Trophoblast cell (in vitro differentiated cells and primary cell): Measurements from ENCODE around the gene APOA4.
A peak's percentile ranks its signal among the peaks of the same experiment; 100 is the strongest.

Experiments
- DNase-seq, 2 donors: peaks; one replicate each; pipeline ENCODE4 v3.0.0-alpha.2; 2016
- H2AFZ ChIP-seq: 2 replicates; pipeline ENCODE4 v1.6.1; 2013; ENCODE audit warnings: low read length, moderate library complexity, mild to moderate bottlenecking; ENCODE audit not compliant: insufficient read depth, poor library complexity
- H2AK5ac ChIP-seq: 2 replicates; pipeline ENCODE4 v1.6.1; 2013; ENCODE audit warnings: mild to moderate bottlenecking, low read length
- H2BK120ac ChIP-seq: 2 replicates; pipeline ENCODE4 v1.6.1; 2013; ENCODE audit warnings: low read length, mild to moderate bottlenecking, moderate library complexity; ENCODE audit not compliant: insufficient read depth, poor library complexity
- H2BK12ac ChIP-seq: 2 replicates; pipeline ENCODE4 v1.6.1; 2013; ENCODE audit warnings: mild to moderate bottlenecking, low read length, moderate library complexity
- H2BK5ac ChIP-seq: 2 replicates; pipeline ENCODE4 v1.6.1; 2013; ENCODE audit warnings: low read length, low read depth, moderate library complexity, mild to moderate bottlenecking; ENCODE audit not compliant: poor library complexity
- H3K14ac ChIP-seq: 2 replicates; pipeline ENCODE4 v1.6.1; 2013; ENCODE audit warnings: mild to moderate bottlenecking, low read length
- H3K18ac ChIP-seq: 2 replicates; pipeline ENCODE4 v1.6.1; 2013; ENCODE audit warnings: mild to moderate bottlenecking, low read length
- H3K23ac ChIP-seq: 2 replicates; pipeline ENCODE4 v1.6.1; 2013; ENCODE audit warnings: low read length
- H3K27ac ChIP-seq: 2 replicates; pipeline ENCODE4 v1.5.1; 2013; ENCODE audit warnings: low read depth, mild to moderate bottlenecking, inconsistent platforms, low read length, moderate library complexity
- H3K27me3 ChIP-seq: 2 replicates; pipeline ENCODE4 v1.6.1; 2013; ENCODE audit warnings: inconsistent platforms, mild to moderate bottlenecking, low read length, moderate library complexity; ENCODE audit not compliant: insufficient read depth
- H3K36me3 ChIP-seq, 2 experiments: 1 replicate in 1 of 2; 2 replicates in 1 of 2; pipeline ENCODE4 v1.6.1; 2013; ENCODE audit warnings: low read length in 2 of 2, mild to moderate bottlenecking in 2 of 2, moderate library complexity in 1 of 2; ENCODE audit not compliant: insufficient read depth in 2 of 2, control insufficient read depth in 1 of 2
- H3K4ac ChIP-seq: 2 replicates; pipeline ENCODE4 v1.6.1; 2013; ENCODE audit warnings: low read depth, mild to moderate bottlenecking, low read length, moderate library complexity
- H3K4me1 ChIP-seq, 2 experiments: 1 replicate in 1 of 2; 2 replicates in 1 of 2; pipeline ENCODE4 v1.6.1; 2013; ENCODE audit warnings: low read length in 2 of 2, mild to moderate bottlenecking in 2 of 2, moderate library complexity in 1 of 2; ENCODE audit not compliant: insufficient read depth in 2 of 2, control insufficient read depth in 1 of 2
- H3K4me2 ChIP-seq: 2 replicates; pipeline ENCODE4 v1.6.1; 2013; ENCODE audit warnings: inconsistent platforms, mild to moderate bottlenecking, low read length, moderate library complexity
- H3K4me3 ChIP-seq: 2 replicates; pipeline ENCODE4 v1.5.1; 2013; ENCODE audit warnings: mild to moderate bottlenecking, low read depth, low read length, inconsistent platforms
- H3K79me1 ChIP-seq: one replicate; pipeline ENCODE4 v1.6.1; 2013; ENCODE audit warnings: low read length
- H3K79me2 ChIP-seq: 2 replicates; pipeline ENCODE4 v1.6.1; 2013; ENCODE audit warnings: low read length, mild to moderate bottlenecking; ENCODE audit not compliant: control insufficient read depth, insufficient read depth, poor library complexity
- H3K9ac ChIP-seq: 2 replicates; pipeline ENCODE4 v1.6.1; 2013; ENCODE audit warnings: mild to moderate bottlenecking, low read length
- H3K9me3 ChIP-seq: 2 replicates; pipeline ENCODE4 v1.6.1; 2013; ENCODE audit warnings: low read depth, mild to moderate bottlenecking, control low read depth, inconsistent platforms, low read length; ENCODE audit not compliant: insufficient read depth
- H4K12ac ChIP-seq: 2 replicates; pipeline ENCODE4 v1.6.1; 2013; ENCODE audit warnings: low read depth, mild to moderate bottlenecking, low read length, moderate library complexity
- H4K8ac ChIP-seq: 2 replicates; pipeline ENCODE4 v1.6.1; 2013; ENCODE audit warnings: low read depth, mild to moderate bottlenecking, low read length, moderate library complexity
- H4K91ac ChIP-seq: one replicate; pipeline ENCODE4 v1.6.1; 2013; ENCODE audit warnings: low read depth, mild to moderate bottlenecking, low read length, moderate library complexity
- WGBS: extraction: QIAGEN DNeasy Blood & Tissue Kit; methylation state at CpG from one replicate; pipeline ENCODE4 v1.1.7; 2013; ENCODE audit warnings: missing lambda C conversion rate; ENCODE audit not compliant: insufficient read length, insufficient coverage; ENCODE audit errors: extremely low coverage; 5-methylcytosine and 5-hydroxymethylcytosine counted together

Gene APOA4

GRCh38 chr11:116775975-116776374, 47.1 kb downstream of the APOA4 start:
- Histone ChIP-seq H3K9ac (no peak overlapping the region), H3K4me2 (no peak overlapping the region), H3K79me2 (peaks cover 5% of the 10 kb centered on the region), H3K18ac (no peak overlapping the region), H4K91ac (no peak overlapping the region), H3K23ac (no peak overlapping the region), H2BK120ac (no peak overlapping the region), H3K79me1 (peaks cover 5% of the 10 kb centered on the region), H3K4me3 (no peak overlapping the region), H3K4ac (no peak overlapping the region), H3K9me3 (no peaks in the 10 kb centered on the region), H3K27ac (no peak overlapping the region), H2AFZ (no peak overlapping the region), H2BK5ac (no peak overlapping the region), H3K4me1 (peaks cover 4 to 6% of the 10 kb centered on the region in 2 experiments), H2BK12ac (no peak overlapping the region), H4K8ac (no peak overlapping the region), H3K36me3 (peaks cover 9 to 21% of the 10 kb centered on the region in 2 experiments), H3K14ac (no peak overlapping the region), H2AK5ac (no peak overlapping the region), H3K27me3 (no peaks in the 10 kb centered on the region), H4K12ac (no peak overlapping the region)
- peak; percentile 14 to 20 for DNase-seq
- no CpG with 5 or more reads among the region's 5 CpGs for WGBS

- no peak overlapping the region for H3K4me2 ChIP-seq
- H3K9ac ChIP-seq: no peak overlapping the region
- no peak overlapping the region for H2BK5ac ChIP-seq
- H3K27ac ChIP-seq: no peak overlapping the region
- no peak overlapping the region for H2BK12ac ChIP-seq
- H3K4ac ChIP-seq: no peak overlapping the region
- no peak overlapping the region for H4K12ac ChIP-seq
- no peak for DNase-seq
- H3K79me2 ChIP-seq: peaks cover 5% of the 10 kb centered on the region
- H3K9me3 ChIP-seq: no peaks in the 10 kb centered on the region
- H3K79me1 ChIP-seq: peaks cover 5% of the 10 kb centered on the region
- no CpG with 5 or more reads among the region's 5 CpGs for whole genome bisulfite sequencing
- H3K14ac ChIP-seq: no peak overlapping the region
- no peak overlapping the region for H3K4me3 ChIP-seq
- H2BK120ac ChIP-seq: no peak overlapping the region
- no peak overlapping the region for H4K8ac ChIP-seq
- H3K23ac ChIP-seq: no peak overlapping the region
- H3K4me1 ChIP-seq: peaks cover 4 to 6% of the 10 kb centered on the region in 2 experiments
- peaks cover 9 to 21% of the 10 kb centered on the region in 2 experiments for H3K36me3 ChIP-seq
- H4K91ac ChIP-seq: no peak overlapping the region
- H3K27me3 ChIP-seq: no peaks in the 10 kb centered on the region
- H3K18ac ChIP-seq: no peak overlapping the region
- no peak overlapping the region for H2AK5ac ChIP-seq
- H2AFZ ChIP-seq: no peak overlapping the region
Observed at GRCh38 chr11:116774661-116775060, 48.4 kb downstream of the APOA4 start.

- Histone ChIP-seq H3K14ac (no peak overlapping the region), H3K79me2 (peaks cover 5% of the 10 kb centered on the region), H3K4me3 (peak overlapping the region; percentile 97), H3K79me1 (peaks cover 5% of the 10 kb centered on the region), H3K9ac (peak overlapping the region; percentile 42), H2AK5ac (no peak overlapping the region), H2BK5ac (peak overlapping the region; percentile 11), H3K23ac (no peak overlapping the region), H3K4me2 (peak overlapping the region; percentile 93), H3K36me3 (peaks cover 6 to 14% of the 10 kb centered on the region in 2 experiments), H3K27me3 (no peaks in the 10 kb centered on the region), H4K8ac (peak overlapping the region; percentile 17), H3K4ac (no peak overlapping the region), H3K9me3 (no peaks in the 10 kb centered on the region), H2BK12ac (no peak overlapping the region), H3K18ac (peak overlapping the region; percentile 16), H3K4me1 (peaks cover 4 to 6% of the 10 kb centered on the region in 2 experiments), H4K12ac (peak overlapping the region; percentile 33), H4K91ac (no peak overlapping the region), H2AFZ (peak overlapping the region; percentile 77), H3K27ac (peak overlapping the region; percentile 24), H2BK120ac (no peak overlapping the region)
- no CpG with 5 or more reads among the region's 25 CpGs for WGBS
- DNase-seq: peak; percentile 34 to 60
Observed at GRCh38 chr11:116773203-116774097, 49.7 kb downstream of the APOA4 start.

- Histone ChIP-seq H2AFZ (peak within 1 kb of the TSS; percentile 96), H4K12ac (peak within 1 kb of the TSS; percentile 97), H2BK12ac (no peak within 1 kb of the TSS), H3K18ac (peak within 1 kb of the TSS; percentile 97), H3K4me2 (peak within 1 kb of the TSS; percentile 93), H3K79me1 (peaks cover 5% of the 10 kb centered on the region), H3K4me1 (peaks cover 4 to 6% of the 10 kb centered on the region in 2 experiments), H3K14ac (peak within 1 kb of the TSS; percentile 97), H3K23ac (no peak within 1 kb of the TSS), H3K36me3 (peaks cover 7% of the 10 kb centered on the region in 2 experiments), H4K91ac (peak within 1 kb of the TSS; percentile 99), H3K9me3 (no peaks in the 10 kb centered on the region), H2BK5ac (peak within 1 kb of the TSS; percentile 95), H3K4me3 (peak within 1 kb of the TSS; percentile 97), H4K8ac (peak within 1 kb of the TSS; percentile 98), H3K27me3 (no peaks in the 10 kb centered on the region), H3K9ac (peak within 1 kb of the TSS; percentile 96), H3K4ac (peak within 1 kb of the TSS; percentile 96), H3K79me2 (peaks cover 5% of the 10 kb centered on the region), H2AK5ac (no peak within 1 kb of the TSS), H2BK120ac (peak within 1 kb of the TSS; percentile 98), H3K27ac (peak within 1 kb of the TSS; percentile 93)
- no CpG with 5 or more reads among the region's 73 CpGs for WGBS
- peak; percentile 83 to 92 for DNase-seq
Observed at GRCh38 chr11:116772443-116773202, 50.5 kb downstream of the APOA4 start, which contains the start of gene BUD13. Gene BUD13, minus strand, starts transcription at chr11:116772987. Its CDS starts 23 bp downstream, at chr11:116772964.
